GM18873 (cell line): ENCODE data around the gene CD59.

Source experiments
- ATAC-seq: cut with Tn5 transposase; IDR thresholded peaks from one replicate; pipeline ENCODE4 v1.9.1; 2021; ENCODE audit warnings: mild to moderate bottlenecking, moderate library complexity, moderate number of reproducible peaks; ENCODE audit not compliant: unreplicated experiment, low FRiP score

The CD59 gene, protein sequence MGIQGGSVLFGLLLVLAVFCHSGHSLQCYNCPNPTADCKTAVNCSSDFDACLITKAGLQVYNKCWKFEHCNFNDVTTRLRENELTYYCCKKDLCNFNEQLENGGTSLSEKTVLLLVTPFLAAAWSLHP

DNA sequence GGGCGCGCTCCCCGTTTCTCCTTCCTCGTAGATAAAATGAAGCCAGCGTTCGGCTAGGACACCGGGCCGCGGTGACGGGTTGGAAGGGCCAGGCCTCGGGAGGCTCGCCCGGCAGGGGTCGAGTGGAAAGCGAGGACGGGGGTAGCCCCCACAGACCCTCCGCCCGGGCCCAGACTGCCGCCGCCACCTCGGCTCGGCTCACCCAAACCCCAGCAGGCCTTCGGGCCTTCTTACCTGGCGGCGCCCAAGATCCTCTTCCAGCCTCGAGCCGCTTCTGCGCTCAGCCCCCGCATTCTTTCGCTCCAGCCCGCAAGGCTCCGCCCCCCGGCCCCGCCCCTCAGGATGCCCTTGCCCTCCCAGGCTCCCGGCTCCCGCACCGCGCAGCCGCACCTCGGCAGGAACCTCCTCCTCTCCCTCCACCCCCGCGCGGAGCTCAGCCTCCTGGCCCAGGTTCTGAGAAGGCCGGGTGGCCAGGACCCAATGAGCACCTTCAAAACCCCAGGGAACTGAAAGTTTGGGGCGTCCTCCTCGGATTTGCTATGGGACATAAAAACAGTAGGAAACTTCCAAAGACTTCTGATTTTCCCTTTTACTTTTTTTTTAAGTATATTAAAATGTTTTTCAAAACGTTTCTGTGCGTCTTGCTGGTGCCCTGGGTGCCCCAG is at the start of gene CD59:
Gene CD59 (minus strand): TSS at position 276 of the 665 bp plus-strand sequence. CDS start 13,978 bp downstream, outside the sequence.
- ATAC-seq = peak; percentile 39

DNA sequence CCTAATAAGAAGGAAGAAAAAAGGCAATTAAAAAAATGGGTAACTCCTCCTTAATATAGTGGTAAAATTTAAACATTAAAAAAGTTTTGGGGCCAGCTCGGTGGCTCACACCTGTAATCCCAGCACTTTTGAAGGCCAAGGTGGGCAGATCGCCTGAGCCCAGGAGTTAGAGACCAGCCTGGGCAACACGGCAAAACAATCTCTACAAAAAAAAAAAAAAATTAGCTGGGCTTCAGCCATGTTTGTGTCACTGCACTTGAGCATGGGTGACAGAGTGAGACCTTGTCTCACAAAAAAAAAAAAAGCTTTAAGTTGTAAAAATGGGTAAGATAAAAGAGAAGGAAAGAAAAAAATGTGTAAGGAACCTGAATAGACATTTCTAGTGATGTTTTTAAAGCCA is 49.4 kb upstream of the CD59 start:
- ATAC-seq = no peak

DNA sequence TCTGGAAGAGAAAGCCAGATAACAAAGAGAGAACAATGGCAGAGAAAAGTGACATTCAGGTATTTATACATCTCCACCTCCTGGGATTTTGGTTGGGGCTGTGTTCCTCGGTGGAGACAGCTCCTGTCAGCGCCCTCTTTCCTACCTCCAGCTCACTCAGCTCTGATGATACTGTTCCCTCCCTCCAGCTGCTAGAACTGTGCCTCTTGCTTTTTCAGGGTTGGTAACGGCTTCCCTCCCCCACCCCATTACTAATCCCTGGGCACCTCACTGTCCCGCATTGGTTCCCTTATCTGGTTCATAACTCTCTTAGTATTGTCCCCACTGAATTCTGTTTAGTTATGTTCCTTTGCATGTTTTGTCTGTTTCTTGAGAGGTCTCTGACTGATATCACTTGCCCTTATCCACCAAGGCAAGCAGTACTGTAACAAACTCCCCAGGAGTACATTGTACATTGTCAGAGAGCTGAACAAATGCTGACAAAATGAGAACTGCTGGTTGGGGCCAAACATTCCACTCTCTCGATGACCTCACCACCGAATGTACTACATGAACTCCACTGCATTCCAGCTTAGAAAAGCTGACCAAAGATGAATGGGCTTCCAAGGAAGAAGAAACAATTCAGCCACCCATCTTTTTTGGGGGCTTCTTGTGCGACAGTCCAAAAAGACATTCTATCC is 43.8 kb upstream of the CD59 start:
- ATAC-seq = no peak

DNA sequence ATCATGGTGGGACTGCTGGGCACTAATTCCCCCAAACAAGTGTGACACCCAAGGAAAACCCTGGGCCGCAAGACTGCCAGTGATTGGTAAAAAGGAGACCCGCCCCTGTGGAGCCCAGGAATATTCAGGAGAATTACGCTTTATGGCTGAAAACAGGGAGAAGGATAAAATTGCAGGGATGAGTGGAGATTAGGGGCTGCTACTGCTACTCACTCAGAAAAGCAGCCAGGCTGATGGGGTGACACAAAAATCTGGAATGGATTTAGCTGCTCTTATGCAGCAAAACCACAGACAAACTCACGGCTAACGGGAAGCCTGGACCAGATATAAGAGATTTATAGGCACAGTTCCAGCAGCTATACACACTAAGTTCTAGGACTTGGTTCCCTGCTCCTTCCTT is 42.5 kb upstream of the CD59 start:
- ATAC-seq = no peak

DNA sequence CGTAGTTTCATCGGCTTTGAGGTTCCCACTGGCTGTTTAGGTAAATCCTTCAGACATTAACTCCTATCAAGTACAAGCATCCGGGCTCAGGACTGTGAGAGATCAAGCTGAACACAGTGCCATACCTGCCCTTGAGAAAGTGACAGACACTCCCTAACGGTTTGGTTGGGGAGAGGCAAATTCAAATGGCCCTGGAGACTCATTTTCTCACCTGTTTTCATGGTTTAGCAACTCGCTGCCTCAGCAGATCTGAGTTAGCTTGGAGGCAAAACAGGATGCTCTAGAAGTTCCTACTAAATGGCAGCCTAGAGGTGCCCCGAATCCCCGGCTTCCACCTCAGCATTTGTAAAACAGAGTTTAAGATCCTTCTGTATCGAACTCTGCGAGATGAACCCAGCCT is 41.7 kb upstream of the CD59 start:
- no peak for ATAC-seq

DNA sequence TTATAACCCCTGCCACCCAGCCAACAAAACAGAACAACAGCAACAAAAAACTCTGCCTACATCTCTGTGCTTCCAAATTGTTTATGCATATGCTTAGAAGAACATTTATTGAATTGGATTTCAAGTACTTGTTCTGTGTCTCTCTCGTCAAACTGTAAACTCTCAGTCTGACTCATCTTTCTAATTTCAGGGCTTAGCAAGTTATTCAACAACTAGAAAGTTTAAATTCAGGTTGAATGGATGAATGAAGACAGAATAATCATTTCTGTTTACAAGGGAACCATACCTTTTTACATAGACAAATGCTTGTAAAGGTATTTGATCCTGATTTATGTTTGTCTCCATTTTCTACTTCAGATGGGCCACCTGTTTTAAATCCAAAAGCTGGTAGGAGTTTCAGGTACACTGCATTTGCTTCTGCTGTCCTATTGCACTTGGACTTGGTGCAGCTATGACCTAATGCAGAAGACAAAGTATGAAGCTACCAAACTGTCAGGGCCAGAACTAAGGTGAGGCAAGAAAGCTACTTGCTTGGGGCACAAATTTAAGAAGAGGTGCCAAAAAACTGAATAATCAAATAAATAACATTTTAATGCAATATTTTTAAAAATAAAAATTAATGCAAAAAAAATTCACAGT is 39.7 kb upstream of the CD59 start:
- ATAC-seq = peak; percentile 39

DNA sequence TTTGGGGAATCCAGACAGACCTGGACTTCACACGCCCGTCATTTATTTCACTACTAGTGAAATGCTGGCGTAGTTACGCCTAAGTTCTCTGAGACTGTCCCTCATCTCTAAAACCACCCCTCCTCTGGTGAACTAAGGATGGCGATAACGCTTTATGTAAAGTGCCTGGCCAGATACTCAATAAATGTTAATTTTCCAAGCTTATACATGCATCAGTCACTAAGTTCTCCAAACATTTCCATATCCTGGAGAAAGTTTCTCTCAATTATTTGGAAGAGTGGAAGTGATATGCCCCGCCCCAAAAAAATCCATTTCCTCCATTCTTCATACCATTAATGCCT is 39.2 kb upstream of the CD59 start:
- no peak for ATAC-seq

DNA sequence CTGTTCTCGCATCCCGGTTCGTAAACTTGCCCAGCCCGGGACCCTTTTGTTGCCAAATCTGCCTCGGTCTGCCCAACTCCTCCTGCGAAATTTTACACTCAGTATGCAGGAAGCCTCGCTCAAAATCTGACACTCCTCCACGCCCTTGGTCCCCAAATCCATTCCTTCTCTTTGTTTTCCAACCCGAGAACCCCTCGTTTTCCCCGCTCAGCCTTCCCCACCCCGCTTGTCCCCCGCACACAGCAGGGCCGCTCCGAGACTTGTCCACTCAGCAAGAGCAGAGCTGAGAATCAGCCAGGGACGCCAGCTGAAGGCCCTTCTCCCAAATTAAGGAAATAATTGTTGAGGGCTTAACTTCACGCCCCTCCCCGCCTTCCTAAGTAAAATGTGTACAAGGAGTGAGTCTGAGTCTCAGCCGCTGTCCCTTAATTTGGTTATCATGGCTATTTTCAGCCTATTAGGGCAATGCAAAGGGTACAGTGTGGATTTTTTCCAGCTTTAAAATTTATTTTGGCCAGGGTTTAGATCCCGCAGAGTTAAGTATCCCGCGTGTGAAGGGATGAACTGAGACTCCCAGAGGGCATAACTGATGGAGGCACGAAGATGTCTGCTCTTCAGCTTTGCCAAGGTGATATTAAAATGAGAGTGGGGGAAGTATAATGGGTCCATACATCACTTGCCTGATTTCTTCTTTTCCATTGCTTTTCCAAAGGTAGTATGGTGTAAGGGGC is 38.7 kb upstream of the CD59 start:
- no peak for ATAC-seq

DNA sequence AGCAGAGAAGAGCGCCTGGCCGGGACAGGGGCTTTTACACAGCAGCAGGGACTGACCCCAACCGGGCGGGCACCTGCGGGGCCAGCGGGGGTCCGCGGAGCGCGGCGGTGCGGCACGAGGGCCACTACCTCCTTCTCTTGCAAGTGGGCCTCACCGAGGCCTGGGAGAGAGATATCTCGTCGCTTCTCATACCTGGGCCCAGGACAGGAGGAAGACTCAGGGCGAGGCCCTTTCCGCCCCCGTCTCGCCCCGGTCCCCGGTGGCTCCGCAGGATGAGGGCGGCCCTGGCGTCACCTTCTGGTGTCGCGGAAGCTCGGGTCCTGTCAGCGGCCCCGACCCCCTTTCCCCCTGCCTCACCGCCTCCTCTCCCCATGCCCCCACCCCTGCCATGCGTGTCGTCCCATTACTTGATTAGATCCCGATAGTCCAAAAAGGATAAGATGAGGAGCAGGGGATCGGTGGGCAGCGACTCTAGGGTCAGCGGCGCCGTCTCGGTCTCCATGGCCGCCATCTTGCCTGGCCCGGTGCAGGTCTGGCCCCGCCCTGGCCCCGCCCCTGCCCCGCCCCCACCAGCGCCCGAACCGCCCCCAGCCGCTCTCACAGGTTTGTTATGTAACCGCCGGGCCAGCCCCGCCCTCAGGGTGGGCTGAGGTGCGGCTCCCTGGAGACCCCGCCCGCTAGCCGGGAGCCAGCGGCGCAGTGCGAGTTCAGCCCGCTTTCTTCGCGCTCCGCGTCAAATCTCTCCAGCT is 37.9 kb upstream of the CD59 start, which contains the start of gene FBXO3:
Gene FBXO3 (minus strand): TSS at position 534 of the 749 bp plus-strand sequence. CDS start 23 bp downstream, at position 511.
- ATAC-seq = peak; percentile 57

DNA sequence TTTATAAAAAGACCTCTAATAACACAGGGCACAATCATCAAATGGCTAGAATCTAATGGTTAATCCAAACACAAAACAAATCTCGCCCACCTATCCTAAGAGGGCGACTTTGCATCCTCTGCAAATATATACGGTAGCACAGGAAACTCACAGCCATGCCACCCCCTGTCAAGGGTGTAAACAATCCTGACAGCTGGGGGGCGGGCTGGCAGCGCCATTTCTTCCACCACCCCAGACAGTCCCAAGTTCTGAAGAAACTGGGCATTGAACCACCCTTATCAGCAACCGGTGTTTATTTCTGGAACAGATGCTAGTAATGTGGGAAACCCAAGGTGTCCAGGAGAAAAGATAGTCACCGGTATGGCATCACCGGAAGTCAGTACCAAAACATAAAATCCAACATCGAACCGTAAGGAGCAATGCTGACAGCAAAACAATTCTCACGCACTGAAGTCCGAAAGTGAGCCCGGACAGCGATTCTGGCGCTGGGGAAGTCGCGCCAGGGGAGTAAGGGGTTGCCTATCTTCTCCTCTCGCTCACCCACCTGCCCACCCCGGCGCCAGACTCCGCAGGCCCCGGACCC is 37.3 kb upstream of the CD59 start:
- no peak for ATAC-seq

DNA sequence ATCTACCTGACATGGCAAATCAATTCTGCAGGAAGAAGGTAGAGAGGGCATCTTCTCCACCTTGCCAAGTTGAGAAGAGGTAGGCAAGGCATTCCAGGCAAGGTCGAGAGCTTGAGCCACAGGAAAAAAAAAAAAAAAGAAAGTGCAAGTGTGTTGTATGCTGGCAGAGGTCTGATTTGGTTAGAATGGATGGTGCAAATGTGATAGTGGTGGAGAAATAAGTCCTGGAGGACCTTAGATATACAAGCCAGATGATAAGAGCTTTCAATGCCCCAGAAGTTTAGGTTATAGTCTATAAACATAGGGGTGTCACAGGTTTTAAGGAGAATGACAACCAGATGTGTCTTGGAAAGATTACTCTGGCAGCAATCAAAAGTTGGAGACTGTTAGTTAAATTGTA is 36.6 kb upstream of the CD59 start:
- no peak for ATAC-seq

DNA sequence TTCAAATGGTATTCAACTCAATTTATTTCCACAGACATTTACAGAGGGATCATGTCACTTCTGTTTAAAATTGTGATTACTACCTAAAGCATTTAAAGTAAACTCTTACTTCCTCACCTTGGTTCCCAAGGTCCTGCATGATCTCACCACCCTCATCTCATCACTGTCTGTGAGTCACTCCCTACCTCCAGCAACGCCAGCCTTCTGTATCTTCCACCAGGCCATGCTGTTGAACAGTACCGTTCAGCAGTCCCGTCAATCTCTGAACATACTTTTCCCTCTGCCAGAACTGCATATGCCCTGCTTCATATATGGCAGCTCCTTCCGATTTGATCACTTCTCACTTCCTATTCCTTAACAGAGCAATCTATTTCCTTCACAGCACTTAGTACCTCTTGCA is 36.1 kb upstream of the CD59 start:
- ATAC-seq = no peak

DNA sequence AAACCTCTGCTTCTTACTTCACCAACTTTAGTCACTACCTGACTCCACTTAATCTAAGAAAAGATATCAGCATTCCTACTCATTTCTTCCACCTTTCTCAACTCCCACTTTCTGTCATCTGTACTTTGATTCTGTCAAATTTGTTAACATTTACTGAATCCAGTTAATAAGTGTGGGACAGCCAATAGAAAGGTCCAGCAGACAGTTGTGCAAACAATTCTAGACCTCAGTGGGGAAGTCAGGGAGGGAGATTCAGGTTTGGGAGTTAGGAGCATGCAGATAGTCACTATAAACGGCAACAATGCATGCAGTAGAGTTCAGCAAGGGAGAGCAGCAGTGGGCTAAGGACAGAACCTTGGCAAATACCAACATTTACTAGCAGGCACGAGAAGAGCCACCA is 34.0 kb upstream of the CD59 start:
- ATAC-seq = no peak

DNA sequence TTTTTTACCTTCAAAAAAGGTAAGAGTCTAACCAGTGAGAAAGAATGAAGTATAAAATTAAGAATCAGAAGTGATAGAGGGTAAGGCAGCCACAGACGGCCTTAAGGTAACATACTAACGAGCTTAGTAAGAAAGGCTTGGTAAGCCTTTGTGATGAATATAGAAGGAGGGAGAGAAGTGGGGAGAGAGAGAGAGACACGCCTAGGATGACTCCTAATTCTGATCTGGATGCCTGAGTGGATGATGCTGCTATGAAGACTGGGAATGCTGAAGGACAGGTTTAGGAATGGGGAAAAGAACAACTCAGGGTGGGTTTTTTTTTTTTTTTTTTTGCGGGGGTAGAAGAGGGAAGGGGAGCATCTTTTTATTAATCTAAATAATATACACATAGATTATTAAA is 33.3 kb upstream of the CD59 start:
- ATAC-seq = no peak

DNA sequence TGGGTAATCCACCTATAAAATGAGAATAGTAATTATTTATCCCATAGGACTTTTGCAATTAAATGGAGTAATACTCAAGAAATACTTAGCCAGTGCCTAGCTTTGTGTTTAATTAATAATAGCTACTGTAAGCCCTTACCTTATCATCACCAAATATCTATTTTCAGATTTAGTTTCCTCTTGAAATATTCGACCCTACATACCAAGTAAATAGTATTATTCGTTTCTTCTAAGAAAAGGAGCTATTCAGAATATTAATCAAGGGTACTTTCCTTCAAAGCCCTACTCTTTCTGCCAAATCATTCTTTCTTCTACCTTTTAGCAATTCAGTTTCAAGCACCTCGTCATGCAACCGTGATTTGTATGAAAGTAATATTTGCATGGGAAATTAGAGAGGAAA is 31.4 kb upstream of the CD59 start:
- no peak for ATAC-seq

DNA sequence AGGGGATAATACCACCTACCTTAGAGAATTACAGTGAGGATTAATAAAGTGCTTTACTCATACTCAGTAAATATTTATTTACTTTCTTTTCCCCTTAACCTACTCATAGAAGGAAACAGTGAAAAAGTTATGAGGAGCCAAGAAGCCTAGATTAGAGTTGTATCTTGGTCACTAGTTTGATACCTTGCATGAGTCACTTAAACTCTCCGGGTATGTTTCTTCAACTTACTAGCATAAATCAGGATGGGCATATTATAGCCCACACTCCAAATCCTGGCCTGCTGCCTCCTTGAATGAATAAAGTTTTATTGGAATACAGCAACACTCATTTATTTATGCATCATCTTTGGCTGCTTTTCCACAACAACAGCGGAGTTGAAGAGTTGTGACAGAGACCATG is 29.9 kb upstream of the CD59 start:
- ATAC-seq = no peak

DNA sequence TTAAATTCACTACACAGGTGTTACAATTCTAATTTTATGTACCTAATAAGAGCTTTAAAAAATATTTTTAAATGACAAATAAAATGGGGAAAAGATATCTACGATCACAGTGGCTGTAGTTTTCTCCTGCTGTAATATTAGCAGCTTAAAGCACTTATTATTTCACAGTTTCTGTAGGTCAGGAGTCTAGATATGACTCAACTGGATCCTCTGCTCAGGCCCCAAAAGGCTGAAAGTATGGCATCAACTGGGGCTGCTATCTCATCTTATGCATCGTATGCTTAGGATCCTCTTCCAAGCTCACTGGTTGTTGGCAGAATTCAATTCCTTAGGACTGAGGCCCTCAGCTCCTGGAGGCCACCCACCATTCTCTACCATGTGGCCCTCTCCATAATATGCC is 25.2 kb upstream of the CD59 start:
- ATAC-seq = peak; percentile 67

DNA sequence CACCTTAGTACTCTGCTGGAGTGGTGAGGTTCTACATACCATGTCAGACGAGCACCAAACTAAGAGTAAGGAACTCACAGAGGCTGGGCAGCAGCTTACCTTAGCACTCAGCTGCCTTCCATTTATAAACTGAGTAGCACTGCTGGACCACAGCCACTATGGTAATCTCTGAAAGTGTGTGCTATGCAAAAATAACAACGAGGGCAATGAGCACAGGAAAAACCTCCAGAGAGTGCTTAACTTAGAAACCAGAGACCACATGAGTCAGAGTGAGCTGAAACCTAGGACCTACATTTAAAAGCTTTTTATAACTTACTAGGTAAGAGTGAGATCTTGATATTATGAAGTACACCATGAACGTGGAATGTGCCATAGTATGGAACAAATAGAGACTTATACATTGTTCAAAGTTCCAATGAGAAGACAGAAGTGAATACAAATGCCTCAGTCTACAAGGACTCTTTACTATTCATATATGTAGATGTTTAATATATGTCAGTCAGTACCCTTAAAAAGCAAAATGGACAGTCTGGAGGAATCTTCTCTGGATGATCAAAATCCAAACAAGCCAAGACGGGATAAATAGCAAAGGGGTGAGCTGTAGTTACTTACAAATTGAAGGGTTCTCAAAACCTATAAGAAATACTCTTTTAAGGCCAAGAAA is 17.2 kb upstream of the CD59 start:
- ATAC-seq = peak; percentile 98

DNA sequence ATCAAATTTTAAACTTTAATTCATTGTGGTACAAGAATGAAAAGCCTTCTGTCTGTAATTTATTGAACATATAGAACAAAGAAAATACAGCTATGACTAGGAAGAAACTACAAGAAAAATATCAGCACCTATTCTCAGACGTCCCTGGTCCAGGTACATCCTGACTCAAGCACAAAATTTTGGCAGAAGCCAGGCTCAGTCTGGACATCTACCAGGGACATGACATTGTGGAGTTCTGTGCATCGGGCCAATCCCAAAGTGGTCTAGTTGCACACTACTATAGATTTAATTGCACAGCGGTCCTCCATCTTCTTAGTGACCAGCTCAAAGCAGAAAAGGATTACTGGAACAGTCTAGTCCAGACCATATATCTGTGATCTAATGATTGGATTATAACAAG is 15.7 kb upstream of the CD59 start:
- ATAC-seq = no peak
